HepG2 (cell line): ENCODE results near the gene SLAIN2. TPM values are rescaled to one million over a fixed set of nuclear protein-coding genes. Genes with fewer than 3 reads are reported as not detected.
A peak's percentile ranks its signal among the peaks of the same experiment; 100 is the strongest.

ENCODE experiments used
- ATAC-seq: fragments of 200-7000 bp; cut with Tn5 transposase; 3 replicates; pipeline ENCODE4 v1.9.1; 2020; ENCODE audit warnings: mild to moderate bottlenecking, moderate library complexity
- BruUV-seq: library from RNA; stranded (reverse); fragments of 400-500 nt; replicated peaks from 2 replicates; lab custom pipeline; 2021; lab: Mats Ljungman, UMichigan
- CTCF ChIA-PET: fragments of 300-600 bp; formaldehyde crosslinking; extraction: SDS; loops from one replicate; lab custom pipeline; 2021; ENCODE audit warnings: low total read pairs, inconsistent platforms, low intra/inter-chr PET ratio; lab: Yijun Ruan, JAX
- POLR2A ChIA-PET: fragments of 350-600 bp; sonication (Branson Sonifier 250); formaldehyde crosslinking; loops from one replicate; lab custom pipeline; 2020; ENCODE audit warnings: antibody characterized with exemption, inconsistent platforms; lab: Yijun Ruan, JAX
- DNase-seq: peaks from one replicate; pipeline ENCODE4 v3.0.0-alpha.2; 2015; ENCODE audit warnings: low spot score
- FAIRE-seq: peaks from 3 replicates; lab custom pipeline; 2011; peaks lifted over from hg19 to GRCh38; lab: Jason Lieb, UNC
- H2AFZ ChIP-seq: one replicate; pipeline ENCODE4 v1.6.1; 2011; ENCODE audit warnings: low read length, inconsistent platforms
- H3K27ac ChIP-seq: fragments of 300-600 bp; 3 replicates; pipeline ENCODE4 v1.8.0; 2011; ENCODE audit warnings: mixed run types, mild to moderate bottlenecking, mixed read lengths, low read length, inconsistent platforms; ENCODE audit not compliant: insufficient read depth; ENCODE audit errors: extremely low read length
- H3K27me3 ChIP-seq, 2 experiments: fragments of 200-600 bp in 1 of 2; 2 replicates in 1 of 2; 3 replicates in 1 of 2; pipeline versions ENCODE4 v1.6.0 to v1.8.0; 2011; ENCODE audit warnings: low read length in 2 of 2, mild to moderate bottlenecking in 2 of 2, moderate library complexity in 2 of 2, inconsistent platforms in 1 of 2; ENCODE audit not compliant: insufficient read depth in 2 of 2, control insufficient read depth in 1 of 2
- H3K36me3 ChIP-seq, 2 experiments: fragments of 200-600 bp in 1 of 2; replicated peaks in 1 of 2; 2 replicates in 1 of 2; 3 replicates in 1 of 2; pipeline versions ENCODE4 v1.5.1 to v1.8.0; 2011; ENCODE audit warnings: low read length in 2 of 2, inconsistent platforms in 1 of 2; ENCODE audit not compliant: insufficient read depth in 2 of 2, control insufficient read depth in 1 of 2
- H3K4me1 ChIP-seq: 2 replicates; pipeline ENCODE4 v1.5.1; 2012; ENCODE audit warnings: low read length, inconsistent platforms; ENCODE audit not compliant: insufficient read depth
- H3K4me2 ChIP-seq: 2 replicates; pipeline ENCODE4 v1.6.0; 2011; ENCODE audit warnings: low read depth, low read length, inconsistent platforms
- H3K4me3 ChIP-seq, 3 experiments: fragments of 200-600 bp in 1 of 3; sonication (generic), shearing (Covaris generic) in 1 of 3; replicated peaks in 1 of 3; 2 replicates each; pipeline ENCODE4 v1.5.1; 2011 to 2016; ENCODE audit warnings: low read length in 3 of 3, inconsistent platforms in 2 of 3, low read depth in 2 of 3, mild to moderate bottlenecking in 2 of 3, control low read depth in 1 of 3, mixed read lengths in 1 of 3; ENCODE audit not compliant: insufficient read depth in 1 of 3
- H3K79me2 ChIP-seq: one replicate; pipeline ENCODE4 v1.6.1; 2011; ENCODE audit warnings: low read length, inconsistent platforms; ENCODE audit not compliant: insufficient read depth
- H3K9ac ChIP-seq: 2 replicates; pipeline ENCODE4 v1.6.0; 2011; ENCODE audit warnings: mild to moderate bottlenecking, low read depth, low read length, inconsistent platforms; ENCODE audit not compliant: insufficient read depth
- H3K9me3 ChIP-seq: 2 replicates; pipeline ENCODE4 v1.5.1; 2012; ENCODE audit warnings: mild to moderate bottlenecking, low read length
- H4K20me1 ChIP-seq: 2 replicates; pipeline ENCODE4 v1.6.0; 2011; ENCODE audit warnings: inconsistent platforms, mild to moderate bottlenecking, low read length, moderate library complexity; ENCODE audit not compliant: insufficient read depth
- ASH2L ChIP-seq: fragments of 300-600, 200-600 bp; sonication (generic); IDR thresholded peaks from 2 replicates; pipeline ENCODE4 v1.7.0; 2017; ENCODE audit warnings: low read depth, mild to moderate bottlenecking, moderate library complexity, mixed read lengths, low read length; ENCODE audit not compliant: insufficient read length
- BCLAF1 ChIP-seq: fragments of 450-650 bp; IDR thresholded peaks from 2 replicates; pipeline ENCODE4 v1.6.1; 2017; ENCODE audit warnings: mild to moderate bottlenecking
- CHCHD3 ChIP-seq: sonication (generic); formaldehyde crosslinking; IDR thresholded peaks from 2 replicates; pipeline ENCODE4 v1.8.0; 2022; ENCODE audit warnings: mild to moderate bottlenecking, missing genetic modification reagents, moderate library complexity
- XBP1 ChIP-seq: sonication (generic); formaldehyde crosslinking; IDR thresholded peaks from 2 replicates; pipeline ENCODE4 v1.5.0; 2020; ENCODE audit warnings: missing genetic modification reagents
- ZFY ChIP-seq: sonication (generic); formaldehyde crosslinking; IDR thresholded peaks from 2 replicates; pipeline ENCODE4 v1.4.0; 2020; ENCODE audit warnings: missing genetic modification reagents
- ZNF407 ChIP-seq: sonication (generic); formaldehyde crosslinking; IDR thresholded peaks from one replicate; pipeline ENCODE4 v1.5.1; 2020; ENCODE audit warnings: mild to moderate bottlenecking, missing genetic modification reagents; ENCODE audit errors: not compliant biosample characterization
- ZNF530 ChIP-seq: sonication (generic); formaldehyde crosslinking; IDR thresholded peaks from 2 replicates; pipeline ENCODE4 v1.5.0; 2020; ENCODE audit warnings: low read depth, mild to moderate bottlenecking, missing genetic modification reagents
- ZNF672 ChIP-seq: sonication (generic); formaldehyde crosslinking; IDR thresholded peaks from 2 replicates; pipeline ENCODE4 v1.8.1; 2022; ENCODE audit warnings: missing genetic modification reagents
- ZNF790 ChIP-seq: sonication (generic); formaldehyde crosslinking; IDR thresholded peaks from 2 replicates; pipeline ENCODE4 v1.8.0; 2022; ENCODE audit warnings: missing genetic modification reagents, mild to moderate bottlenecking, borderline replicate concordance
- ZSCAN5A ChIP-seq: sonication (generic); formaldehyde crosslinking; IDR thresholded peaks from 2 replicates; pipeline ENCODE4 v1.8.0; 2022; ENCODE audit warnings: mild to moderate bottlenecking, missing genetic modification reagents, borderline replicate concordance
- WGBS: methylation state at CpG from one replicate; pipeline ENCODE4 v1.1.6; 2017; ENCODE audit warnings: low lambda C conversion rate; 5-methylcytosine and 5-hydroxymethylcytosine counted together
- in situ Hi-C: cut with HindIII; loops from 2 replicates; pipeline ENCODE4 v1.10.0; 2017; ENCODE audit warnings: low pct_unique_long_range_greater_than_20kb; ENCODE audit not compliant: extremely low pct_ligation_motif_present
- intact Hi-C: fragments of 100-400 bp; cut with micrococcal nuclease; formaldehyde crosslinking; loops from one replicate; pipeline ENCODE4 v1.10.0; 2022; ENCODE audit not compliant: unreplicated experiment
- polyA plus RNA-seq, 8 experiments: library from polyadenylated mRNA; depleted of rRNA in 3 of 8; stranded (reverse) in 7 of 8; unstranded in 1 of 8; fragments of >200 nt; fragmentation: Illumina TruSeq in 4 of 8; extraction: Trizol in 4 of 8; gene quantifications; 2 replicates each; pipeline versions ENCODE4 v1.2.1 to v1.2.3, GENCODE V29; 2011 to 2016; ENCODE audit warnings: low read depth in 4 of 8, missing spikeins in 1 of 8, mixed read lengths in 1 of 8; ENCODE audit not compliant: insufficient read depth in 1 of 8
- total RNA-seq, 5 experiments: library from RNA; depleted of rRNA; stranded (reverse); fragments of >200 nt; fragmentation: Illumina TruSeq; extraction: Trizol; gene quantifications; 2 replicates each; pipeline ENCODE4 v1.2.3, GENCODE V29; 2016; ENCODE audit warnings: low read depth in 1 of 5

Gene SLAIN2
- total and polyA plus RNA-seq, 2 of the 13 experiments (the other 11 are each of a cell fraction or from before 2014, with no cell fraction given): 20.7 to 22.5 TPM

DNA sequence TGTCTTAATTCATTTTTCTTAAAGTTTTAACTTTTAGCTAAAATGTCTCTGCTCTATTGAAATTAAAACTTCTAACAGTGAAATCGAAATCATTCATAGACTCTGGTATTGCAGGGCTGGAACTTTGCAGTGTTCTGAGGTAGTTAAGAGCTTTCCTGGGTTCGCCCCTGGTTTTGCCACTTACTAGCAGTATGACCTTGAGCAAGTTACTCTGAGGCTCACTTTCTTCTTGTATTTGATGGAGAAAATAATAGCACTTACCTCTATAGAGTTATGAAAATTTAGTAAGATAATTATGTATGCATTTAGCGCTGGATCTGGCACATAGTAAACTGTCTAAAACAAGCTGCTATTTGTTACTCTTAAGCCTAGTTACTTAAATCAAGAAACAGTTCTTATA is 1.7 kb downstream of the SLAIN2 start (continued):
- TF ChIP-seq ZNF407: no peak

DNA sequence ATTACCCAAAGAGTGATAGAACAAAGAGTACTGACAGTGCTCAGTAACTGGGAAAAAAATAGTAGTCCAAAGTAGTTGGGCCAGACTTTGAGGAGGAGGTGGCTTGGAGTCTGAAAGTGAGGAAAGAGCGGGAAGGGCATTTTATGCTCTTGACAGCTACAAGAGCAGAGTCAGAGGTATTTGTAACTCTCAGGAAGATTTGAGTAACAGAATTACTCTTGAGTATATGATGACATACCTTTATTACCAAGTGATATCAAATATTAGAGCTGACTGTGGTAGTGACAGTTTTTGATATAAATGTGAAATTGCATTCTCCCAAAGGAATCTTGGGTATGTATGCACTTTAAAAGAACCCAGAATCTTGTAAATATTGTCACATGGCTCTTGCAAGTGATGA is 2.2 kb downstream of the SLAIN2 start:
- BruUV-seq: TSS peak; percentile 46
- peaks cover 31% of the 10 kb centered on the region for H4K20me1 ChIP-seq
- WGBS: 81% methylated on average over 1 of the region's 1 CpG
- TF ChIP-seq ASH2L (no peak), ZNF672 (no peak), ZFY (no peak), ZNF530 (CRISPR knock-in tag) (no peak), XBP1 (CRISPR knock-in tag) (no peak), ZSCAN5A (CRISPR knock-in tag) (no peak), CHCHD3 (CRISPR knock-in tag) (no peak), ZNF790 (CRISPR knock-in tag) (no peak), BCLAF1 (no peak)

More for the DNA sequence above, 2.2 kb downstream of the SLAIN2 start:
- H3K4me2 ChIP-seq: peak overlapping the region; percentile 82
- no peaks in the 10 kb centered on the region for H3K9me3 ChIP-seq
- no peak overlapping the region for H3K27ac ChIP-seq
- H2AFZ ChIP-seq: no peak overlapping the region
- ChIA-PET POLR2A (no interaction called here), CTCF (no interaction called here)
- DNase-seq (no peak), ATAC-seq (no peak), FAIRE-seq (no peak)
- H3K4me3 ChIP-seq: peak overlapping the region in 2 of 3 experiments; percentile 21 to 91; a peak in 3 of 6 replicates
- in situ Hi-C loops: no loop called here
- no peaks in the 10 kb centered on the region; a peak in 1 of 5 replicates for H3K27me3 ChIP-seq
- no peaks in the 10 kb centered on the region for H3K36me3 ChIP-seq
- H3K9ac ChIP-seq: peak overlapping the region; percentile 93
- H3K79me2 ChIP-seq: peaks cover 60% of the 10 kb centered on the region
- peaks cover 58% of the 10 kb centered on the region for H3K4me1 ChIP-seq
- intact Hi-C loops: loop anchor here (10.0 kb wide), 2 partner anchors 309 to 441 kb away; partner anchors contain the start of gene FRYL
